Endometrial microvascular endothelial cells (primary cell): ENCODE data around the gene SNRNP200. TPM values are rescaled to one million over a fixed set of nuclear protein-coding genes. Genes with fewer than 3 reads are reported as not detected.
"Not testable (repeated sequence)": the region's sequence is repeated elsewhere in the genome, so short reads cannot be mapped to it uniquely, and the experiment has no call there.

Source experiments
- in situ Hi-C: cut with HindIII; loops from 2 replicates; pipeline ENCODE4 v1.10.0; 2017; ENCODE audit warnings: low sequenced_read_pairs, low pct_unique_long_range_greater_than_20kb; ENCODE audit errors: inconsistent ontology term
- total RNA-seq: library from RNA; depleted of rRNA; stranded (reverse); fragments of >200 nt; gene quantifications from one replicate; pipeline ENCODE4 v1.2.3, GENCODE V29; 2015; ENCODE audit errors: inconsistent ontology term

Gene SNRNP200
- total RNA-seq, 1 donor from 2014 or later, result 77.2 TPM

DNA sequence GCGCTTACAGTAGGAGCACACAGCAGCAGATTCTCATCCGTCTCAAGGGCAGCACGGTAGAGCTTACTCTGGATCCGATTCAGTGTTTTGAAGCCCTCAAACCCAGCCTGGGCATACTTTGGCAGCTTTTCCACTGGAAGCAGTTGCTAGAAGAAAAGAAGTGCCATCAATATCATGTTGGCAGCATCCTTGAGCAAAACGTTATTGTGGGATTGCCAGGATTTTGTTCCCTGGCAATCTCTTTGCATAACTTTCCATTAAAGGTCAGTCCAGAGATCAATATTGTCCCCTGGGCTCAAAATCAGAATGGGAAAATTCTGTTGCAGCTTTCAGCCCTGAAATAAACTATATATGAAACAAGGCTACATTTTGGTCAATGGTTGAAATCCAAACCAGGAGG is 8.4 kb downstream of the SNRNP200 start:
- in situ Hi-C loops, result no loop called here

DNA sequence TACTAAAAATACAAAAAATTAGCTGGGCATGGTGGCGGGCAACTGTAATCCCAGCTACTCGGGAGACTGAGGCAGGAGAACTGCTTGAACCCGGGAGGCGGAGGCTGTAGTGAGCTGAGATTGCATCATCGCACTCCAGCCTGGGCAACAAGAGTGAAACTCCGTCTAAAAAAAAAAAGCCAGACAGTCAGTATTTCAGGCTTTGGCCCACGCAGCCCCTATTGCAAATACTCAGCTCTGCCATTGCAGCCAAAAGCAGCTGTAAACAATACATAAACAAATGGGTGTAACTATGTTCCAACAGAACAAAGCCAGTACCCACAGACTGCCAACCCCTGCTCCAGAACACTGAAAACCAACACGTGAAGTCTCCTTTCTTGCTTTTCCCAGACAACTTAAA is 11.1 kb downstream of the SNRNP200 start:
- in situ Hi-C loops, result not testable (repeated sequence)

DNA sequence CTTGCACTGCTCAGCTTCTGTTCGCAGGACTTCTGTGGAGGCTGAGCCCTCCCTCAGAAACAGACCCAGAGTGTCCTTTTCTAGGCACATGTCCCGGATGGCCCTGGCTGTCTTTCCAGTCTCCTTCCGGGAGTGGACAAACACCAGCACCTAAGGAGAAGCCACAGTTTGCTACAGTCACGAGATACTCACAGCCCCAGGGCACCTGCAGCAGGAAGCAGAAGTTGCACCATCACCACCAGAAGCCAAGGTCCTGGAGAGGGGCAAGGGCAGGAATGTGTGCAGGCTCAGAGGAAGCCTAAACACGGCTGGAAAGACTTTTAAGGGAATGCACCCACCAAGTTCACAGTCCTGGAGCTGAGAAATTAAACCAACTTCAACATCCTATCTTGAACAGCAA is 13.6 kb downstream of the SNRNP200 start:
- in situ Hi-C loops, result no loop called here

DNA sequence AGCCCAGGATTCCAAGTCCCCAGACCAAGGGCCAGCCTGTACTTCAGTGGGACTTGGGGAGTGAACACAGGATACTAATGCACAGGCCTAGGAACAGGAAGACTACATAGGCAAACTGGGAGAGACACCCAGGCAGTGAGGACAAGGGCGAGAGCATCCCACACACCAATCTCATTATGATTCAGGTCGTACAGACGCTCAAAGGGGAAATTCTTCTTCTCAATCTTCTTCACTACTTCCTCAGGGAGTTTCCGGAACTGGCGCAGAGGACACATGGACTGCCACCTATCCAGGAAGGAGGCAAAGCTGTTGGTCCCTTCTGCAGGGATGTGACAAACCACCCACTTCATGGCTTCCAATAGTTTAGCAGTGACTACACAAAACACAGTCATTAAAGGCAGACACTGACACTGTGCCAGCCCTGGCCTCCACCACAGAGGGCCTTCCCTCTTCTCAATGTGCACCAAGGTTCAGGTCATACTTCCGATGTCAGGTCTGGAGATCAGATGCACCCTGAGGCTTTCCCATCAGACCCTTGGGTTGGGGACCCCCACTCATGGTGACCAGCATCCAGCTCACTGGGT is 18.0 kb downstream of the SNRNP200 start:
- in situ Hi-C loops, result no loop called here

DNA sequence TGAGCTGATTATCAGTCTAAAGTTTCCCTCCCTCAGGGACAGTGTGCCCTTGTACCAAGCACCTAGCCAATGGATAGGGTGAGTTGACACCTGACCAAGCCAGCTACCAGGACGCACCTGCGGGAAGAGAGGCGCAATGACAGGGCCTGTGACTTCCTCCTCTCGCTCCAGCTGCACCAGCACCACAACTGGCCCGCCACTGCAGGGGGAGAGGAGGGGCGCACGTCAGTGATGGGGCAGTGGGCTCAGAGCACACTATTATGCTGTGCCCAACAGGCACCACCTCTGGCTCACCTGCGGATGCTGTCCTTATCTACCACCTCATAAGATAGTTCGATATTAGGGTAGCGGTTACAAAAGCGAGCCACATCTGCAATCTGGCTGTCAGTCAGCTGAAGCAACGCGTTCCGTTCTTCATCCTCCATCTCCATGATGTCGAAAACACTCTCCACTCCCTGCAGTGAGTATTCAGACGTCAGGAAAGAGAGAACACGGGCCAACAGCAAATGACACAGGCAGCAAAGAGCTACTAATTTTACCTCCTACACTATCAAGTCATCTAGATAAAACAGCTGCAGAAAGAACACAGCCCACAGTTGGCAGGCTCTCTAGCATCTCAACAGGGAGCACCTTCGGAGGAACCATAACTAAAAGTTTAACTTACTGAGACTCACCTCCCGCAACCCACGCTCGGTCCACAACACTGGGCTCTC is 28.4 kb downstream of the SNRNP200 start:
- in situ Hi-C loops, result no loop called here

DNA sequence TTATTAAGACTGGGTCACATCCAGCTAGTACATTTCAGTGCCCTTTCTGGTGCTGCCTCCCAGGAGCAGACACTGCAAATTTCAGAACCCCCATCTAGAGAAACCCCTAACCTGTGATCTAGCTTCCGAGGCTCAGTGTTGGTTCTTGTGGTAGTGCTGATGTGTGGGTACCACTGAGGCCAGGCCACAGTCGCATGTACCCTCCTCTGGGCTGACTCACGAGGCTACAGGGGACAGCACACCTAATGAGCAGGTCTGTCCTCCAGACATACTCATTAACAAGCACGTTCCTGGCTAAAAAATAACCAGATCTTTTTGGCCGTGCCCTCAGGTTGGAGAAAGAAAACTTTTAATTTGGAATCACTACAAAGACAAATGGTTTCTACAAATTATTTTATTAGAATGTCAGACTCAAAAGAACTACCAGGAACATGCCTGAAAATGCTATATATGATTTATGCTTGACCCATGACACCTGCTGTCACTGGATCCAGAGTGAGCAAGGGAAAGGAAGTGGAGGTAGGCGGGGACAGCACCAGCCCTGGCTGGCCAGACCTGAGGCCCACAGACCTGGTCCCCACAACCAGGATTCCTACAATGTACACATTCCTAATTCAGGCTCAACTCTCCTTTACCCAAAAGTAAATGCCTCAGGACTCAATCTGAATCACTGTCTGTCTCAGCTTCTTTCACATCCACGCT is 30.8 kb downstream of the SNRNP200 start:
- in situ Hi-C loops, result no loop called here

DNA sequence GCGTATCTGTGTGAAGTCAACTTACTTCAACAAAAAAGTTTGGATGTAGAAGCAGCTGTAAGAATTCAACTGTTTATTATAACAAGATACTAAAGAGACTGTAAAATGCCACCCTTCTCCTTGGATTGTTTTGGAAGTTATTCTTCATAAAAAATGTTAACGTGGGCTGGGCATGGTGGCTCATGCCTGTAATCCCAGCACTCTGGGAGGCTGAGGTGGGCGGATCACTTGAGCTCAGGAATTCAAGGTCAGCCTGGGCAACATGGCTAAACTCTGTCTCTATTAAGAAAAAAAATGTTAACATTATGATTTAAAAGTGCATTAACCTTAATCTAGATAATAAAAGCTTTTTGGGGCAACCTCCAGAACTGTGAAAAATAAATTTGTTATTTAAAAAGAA is 31.6 kb downstream of the SNRNP200 start:
- in situ Hi-C loops, result no loop called here

DNA sequence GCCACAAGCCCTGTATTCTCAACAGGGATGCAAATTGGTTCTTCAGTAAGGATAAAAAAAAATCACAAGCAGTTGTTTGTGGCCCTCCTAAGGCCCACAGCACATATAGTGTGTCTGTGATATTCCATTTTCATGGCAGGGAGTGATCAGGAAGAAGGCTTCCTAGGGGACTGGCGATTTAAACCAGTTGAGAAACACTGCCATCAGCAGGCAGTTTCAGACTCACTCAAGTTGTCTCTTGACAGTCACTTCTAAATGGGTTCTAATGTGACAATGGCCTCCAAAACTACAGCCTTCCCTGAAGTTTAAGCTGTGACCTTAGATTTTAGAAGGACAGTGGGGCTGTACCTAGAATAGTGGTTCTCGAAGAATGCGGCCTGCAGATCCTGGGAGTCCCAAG is 33.4 kb downstream of the SNRNP200 start:
- in situ Hi-C loops, result no loop called here

DNA sequence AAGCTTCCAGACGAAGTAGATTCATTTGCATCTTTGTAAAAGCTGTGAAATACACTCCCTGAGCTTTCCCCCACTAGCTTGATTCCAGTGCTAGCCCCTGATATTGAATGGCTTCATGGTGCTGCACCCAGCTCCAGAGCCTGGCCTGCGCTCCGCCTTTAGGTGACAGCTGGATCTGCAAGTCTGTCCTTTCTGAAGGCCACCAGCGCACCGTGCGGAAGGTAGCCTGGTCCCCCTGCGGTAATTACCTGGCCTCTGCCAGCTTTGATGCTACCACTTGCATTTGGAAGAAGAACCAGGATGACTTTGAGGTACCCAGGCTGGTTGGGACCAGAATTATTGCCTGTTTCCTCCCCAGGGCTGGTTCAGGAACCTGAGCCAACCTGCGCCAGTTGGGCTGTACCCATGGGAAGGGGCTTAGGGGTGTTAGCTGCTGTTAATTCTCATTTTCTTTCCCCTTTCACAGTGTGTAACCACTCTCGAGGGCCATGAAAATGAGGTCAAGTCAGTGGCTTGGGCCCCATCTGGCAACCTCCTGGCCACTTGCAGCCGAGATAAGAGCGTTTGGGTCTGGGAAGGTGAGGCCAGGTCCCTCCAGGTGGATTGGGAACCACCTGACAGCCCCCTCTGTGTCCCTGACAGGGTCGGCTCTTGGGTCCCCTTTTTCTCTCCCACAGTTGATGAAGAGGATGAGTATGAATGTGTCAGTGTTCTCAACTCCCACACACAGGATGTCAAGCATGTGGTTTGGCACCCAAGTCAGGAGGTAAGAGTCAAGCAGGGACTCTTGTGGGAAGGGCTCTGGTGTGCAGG is 38.0 kb downstream of the SNRNP200 start:
- in situ Hi-C loops, result no loop called here

DNA sequence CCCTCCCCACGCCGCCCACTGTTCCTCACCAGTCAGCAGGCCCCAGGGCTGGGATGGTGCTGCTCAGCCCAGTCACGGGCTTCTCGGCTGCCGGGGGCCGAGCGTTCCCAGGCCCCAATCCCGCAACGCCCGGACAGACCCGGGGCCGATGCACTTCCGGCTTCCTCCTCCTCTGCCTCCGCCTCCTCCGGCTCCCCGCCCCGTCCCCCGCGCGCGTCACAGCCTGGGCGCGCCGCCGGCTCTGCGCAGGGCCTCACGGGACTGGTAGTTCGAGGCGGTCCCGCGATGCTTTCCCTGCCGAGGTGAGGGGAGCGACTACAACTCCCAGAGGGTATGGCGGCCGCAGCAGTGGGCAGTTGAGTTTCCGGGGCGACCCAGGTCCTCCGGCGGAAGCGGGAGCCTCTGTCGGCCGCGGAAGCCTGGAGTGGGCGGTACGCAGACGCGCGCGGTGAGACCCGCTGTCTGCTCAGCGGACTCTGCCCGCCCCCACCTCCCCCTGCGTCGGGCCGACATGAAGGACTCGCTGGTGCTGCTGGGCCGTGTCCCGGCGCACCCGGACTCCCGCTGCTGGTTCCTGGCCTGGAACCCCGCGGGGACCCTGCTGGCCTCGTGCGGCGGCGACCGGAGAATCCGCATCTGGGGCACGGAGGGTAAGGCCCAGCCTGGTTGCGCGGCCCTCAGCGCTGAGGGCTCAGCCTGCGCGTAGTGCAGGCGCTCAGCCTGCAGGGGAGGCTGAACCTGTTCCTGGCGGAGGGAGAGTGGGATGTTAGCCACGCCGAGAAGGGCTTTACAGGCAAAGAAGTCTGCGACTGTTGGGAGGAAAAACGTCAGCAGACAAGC is 39.3 kb downstream of the SNRNP200 start, which contains the start of the genes CIAO1 and TMEM127:
TSS of gene CIAO1 (plus strand) at position 386 of the 840 bp plus-strand sequence. CDS start at position 512, 126 bp downstream.
TSS of gene TMEM127 (minus strand) at position 158 of the 840 bp plus-strand sequence. CDS start 616 bp downstream, outside the sequence.
- in situ Hi-C loops, result no loop called here

DNA sequence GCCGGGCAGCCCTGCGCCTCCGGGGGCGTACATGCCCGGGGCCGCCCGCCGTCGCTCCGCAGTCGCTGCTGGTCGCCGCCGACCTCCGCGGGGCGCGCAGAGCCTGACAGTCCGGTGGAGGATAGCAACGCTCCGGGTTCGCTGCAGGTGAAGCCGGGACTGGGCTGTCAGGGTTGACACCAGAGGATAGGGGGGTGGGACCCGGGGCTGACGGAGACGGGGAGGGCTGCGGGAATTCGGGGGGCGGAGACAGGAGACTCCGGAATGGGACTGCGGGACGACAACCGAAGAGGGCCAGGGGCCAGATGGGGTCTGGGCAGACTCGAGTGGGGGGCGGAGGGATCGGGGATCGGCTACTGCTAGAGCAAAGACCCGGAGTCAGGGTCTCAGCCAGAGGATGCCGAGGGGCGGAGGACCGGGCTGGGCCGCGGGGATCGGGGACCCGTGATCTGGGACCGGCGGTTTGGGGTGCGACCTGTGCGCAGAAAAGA is 40.0 kb downstream of the SNRNP200 start:
- in situ Hi-C loops, result no loop called here

DNA sequence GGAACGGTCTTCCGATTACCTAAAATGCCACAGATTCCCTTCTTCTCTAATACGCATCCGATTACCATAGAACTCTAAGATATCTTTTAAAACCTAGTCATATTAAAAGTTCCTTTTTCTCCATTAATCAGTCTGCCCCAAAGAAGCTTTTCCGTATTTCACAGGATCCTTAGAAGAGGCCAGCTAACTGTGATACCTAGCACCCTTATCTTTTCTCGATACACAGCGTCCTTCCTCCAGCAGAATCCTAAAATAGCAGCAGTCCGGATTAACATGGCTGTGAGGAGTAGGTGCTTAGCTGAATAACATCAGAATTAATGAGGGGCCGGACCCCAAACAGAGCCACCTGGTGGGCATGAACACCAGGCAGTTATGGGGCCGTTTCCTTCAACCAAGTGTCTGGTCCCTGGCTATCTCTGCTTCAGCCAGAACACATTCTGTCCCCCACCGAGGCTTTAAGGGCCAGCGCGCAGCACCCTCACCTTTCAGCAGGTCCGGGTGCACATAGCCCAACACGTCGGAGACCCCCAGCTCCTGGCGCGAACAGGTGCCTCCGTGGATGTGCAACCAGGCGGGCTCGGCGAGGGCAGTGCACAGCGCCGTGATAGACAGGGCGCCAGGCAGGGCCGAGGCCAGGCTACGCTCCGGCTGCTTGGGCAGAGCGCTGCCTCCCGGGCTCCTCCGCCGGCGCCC is 40.5 kb downstream of the SNRNP200 start:
- in situ Hi-C loops, result no loop called here

DNA sequence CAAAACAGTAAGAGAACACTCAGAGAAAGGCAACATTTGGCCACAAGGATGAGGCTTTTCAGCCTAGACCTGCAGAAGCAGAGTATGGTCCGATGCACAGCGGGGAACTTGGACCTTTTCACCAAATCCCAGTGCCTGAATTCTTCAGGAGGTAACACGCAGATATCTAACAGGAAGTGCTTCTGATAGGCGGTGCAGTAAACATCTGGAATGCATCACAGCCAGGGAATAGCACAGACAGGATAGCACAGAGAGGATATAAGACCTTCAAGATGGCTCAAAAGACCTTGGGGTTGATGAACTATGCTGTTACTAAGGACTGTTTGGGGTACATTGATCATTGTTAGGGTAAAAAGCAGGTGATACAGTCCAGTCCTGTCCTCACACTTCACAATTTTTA is 41.3 kb downstream of the SNRNP200 start:
- in situ Hi-C loops, result no loop called here

DNA sequence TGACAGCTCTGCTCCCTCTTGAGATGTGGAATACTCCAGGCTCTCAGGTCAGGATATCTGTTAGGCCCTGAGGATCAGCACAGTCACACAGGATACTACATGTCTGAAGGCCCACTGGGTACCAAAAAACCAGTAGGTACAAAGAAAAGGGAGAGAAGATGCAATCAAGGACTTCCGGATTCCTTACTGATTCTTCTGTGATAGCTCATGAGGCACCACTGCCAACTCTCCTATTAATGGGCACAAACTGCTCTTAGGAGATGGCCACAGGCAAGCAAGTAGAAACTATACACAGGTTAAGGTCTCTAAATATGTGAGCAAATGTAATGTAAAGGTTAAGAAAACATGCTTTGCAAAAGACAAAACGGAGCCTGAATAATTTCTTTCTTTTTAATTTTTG is 43.0 kb downstream of the SNRNP200 start:
- in situ Hi-C loops, result no loop called here

DNA sequence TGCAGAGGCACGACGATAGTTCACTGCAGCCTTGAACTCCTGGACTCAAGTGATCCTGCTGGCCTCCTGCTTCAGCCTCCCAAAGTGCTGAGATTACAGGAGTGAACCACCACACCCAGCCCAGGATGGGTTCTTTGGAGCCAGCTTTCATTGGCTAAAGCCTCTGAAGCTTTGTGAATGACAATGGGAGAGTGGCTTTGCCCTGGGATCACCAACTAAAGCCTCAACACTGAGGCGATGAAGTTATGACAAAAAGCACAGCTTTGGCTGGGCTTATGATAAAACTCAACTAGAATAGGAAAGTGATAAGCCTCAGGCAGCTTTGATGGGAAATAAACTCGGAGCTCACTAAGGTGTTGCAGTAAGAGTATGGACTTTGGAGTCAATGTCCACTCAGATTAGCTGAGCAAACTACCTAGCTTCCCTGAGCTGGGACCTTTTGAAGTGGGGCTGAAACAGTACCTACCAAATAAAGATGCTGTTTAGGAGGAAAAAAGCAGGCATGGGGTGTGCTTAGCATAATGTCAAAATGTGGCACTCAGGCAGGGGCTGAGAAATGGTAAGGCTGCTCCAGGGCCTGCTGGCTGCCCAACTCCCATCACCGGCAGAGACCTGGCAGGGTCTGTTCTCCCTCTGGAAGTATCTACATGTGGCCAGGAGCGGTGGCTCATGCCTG is 43.9 kb downstream of the SNRNP200 start:
- in situ Hi-C loops, result no loop called here

DNA sequence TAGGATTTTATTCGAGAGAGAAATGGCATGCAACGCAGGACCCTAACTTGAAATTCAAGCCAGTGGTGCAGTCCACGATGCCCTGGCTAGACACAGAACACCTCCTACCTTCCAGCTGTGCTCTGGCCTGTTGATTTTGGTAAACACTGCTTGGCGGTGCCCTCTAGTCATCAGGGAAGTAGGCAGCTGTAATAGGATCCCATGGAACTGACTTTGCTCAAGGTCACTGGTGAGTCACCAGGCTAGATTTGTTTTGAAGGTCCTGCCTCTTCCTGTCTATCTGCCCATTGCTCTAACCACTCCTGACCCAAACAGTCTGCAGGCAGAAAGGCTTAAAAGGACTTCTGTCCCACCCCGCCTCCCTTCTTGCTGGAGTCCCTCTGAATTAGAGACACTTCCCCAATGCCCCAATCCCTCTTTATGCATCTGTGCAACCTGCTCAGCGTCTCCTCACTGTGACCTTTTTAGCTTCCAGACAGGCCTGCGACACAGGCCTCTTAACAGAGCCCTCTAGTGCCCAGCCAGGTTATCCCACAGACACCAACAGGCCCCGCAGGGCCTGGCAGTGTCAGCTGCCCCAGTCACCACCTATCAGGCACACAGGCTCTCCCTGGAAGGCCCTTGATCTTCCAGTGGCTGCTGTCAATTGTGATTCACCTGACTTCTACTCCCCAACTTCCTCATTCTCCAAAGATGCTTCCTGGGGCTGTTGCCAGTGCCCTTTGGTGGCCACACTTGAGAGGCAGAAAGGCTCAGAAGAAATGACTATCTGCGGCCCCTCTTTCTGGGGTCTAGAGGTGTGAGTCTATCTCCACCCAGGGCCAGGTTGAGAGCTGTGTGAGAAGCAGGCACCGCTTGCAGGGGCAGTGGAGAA is 44.7 kb downstream of the SNRNP200 start:
- in situ Hi-C loops, result no loop called here
